Fibroblast of peridontal ligament (primary cell): Measurements from ENCODE around the gene CDCP2.
"Not testable (repeated sequence)": the region's sequence is repeated elsewhere in the genome, so short reads cannot be mapped to it uniquely, and the experiment has no call there.

Source experiments
- DNase-seq: peaks from one replicate; pipeline ENCODE4 v3.0.0-alpha.2; 2010; ENCODE audit errors: extremely low read depth

The CDCP2 gene

GRCh38 chr1:54168206-54168965 lies 15.6 kb upstream of the CDCP2 start:
- DNase-seq, result no peak

DNA sequence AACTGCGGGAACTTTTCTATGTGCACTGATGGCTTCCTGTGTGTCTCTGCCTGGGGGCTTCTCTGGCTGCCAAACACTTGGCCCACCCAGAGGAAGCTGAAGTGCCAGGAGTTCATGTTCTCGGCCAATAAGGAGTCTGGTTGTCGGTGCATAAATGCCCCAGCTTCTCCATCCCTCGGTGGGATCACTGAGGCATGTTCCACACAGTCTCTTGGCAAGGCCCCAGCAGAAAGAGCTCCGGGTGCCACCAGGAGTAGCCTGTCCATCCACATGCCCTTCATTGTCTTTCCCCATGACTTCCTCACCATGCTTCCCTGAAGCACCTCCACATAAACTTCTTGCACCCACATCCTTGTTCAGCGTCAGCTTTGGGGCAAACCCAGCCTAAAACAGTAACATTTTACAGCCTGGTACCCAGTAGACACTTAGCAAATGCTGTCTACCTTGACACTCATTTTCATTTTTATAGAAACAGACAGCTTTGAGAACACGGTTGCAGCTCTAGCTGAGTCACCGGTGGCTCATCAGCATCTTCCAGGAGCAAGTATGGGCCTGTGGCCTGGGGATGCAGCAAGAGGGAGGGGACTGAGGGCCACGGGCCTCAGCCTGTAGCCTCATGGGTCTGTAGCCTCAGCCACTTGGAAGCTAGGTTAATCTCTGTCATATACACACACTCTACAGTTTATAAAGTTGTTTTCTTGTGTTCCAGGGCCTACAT lies 14.8 kb upstream of the CDCP2 start:
- DNase-seq, result peak; percentile 25

- not testable (repeated sequence) for DNase-seq
Observed at GRCh38 chr1:54166357-54166756, 13.6 kb upstream of the CDCP2 start.

DNA sequence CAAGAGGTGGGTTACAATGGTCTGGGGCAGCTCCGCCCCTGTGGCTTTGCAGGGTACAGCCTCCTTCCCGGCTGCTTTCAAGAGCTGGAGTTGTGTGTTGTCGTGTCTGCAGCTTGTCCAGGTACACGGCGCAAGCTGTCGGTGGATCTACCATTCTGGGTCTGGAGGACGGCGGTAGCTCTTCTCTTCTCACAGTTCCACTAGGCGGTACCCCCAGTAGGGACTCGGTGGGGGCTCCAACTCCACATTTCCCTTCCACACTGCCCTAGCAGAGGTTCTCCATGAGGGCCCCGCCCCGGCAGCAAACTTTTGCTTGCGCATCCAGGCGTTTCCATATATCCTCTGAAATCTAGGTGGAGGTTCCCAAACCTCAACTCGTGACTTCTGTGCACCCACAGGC lies 12.3 kb upstream of the CDCP2 start:
- DNase-seq, result no peak

DNA sequence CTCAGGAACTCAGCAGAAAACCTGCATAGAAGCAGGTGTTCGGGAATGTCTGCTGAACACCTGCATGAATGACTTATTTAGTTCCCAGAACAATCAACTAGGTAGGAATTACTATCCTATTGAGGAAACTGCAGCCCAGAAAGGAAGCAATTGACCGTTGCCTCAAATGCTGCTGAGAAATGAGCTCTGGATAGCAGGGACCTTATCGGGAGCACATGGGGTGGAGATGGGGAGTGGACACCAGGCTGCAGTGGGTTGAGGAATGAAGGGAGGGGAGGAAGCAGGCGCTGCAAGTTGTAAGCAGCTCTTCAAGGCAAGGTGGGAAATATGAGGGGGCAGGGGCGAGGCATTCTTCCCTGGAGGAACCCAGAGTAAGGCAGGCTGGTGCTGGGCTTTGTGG lies 10.8 kb upstream of the CDCP2 start:
- no peak for DNase-seq

GRCh38 chr1:54163051-54163450 lies 10.3 kb upstream of the CDCP2 start:
- no peak for DNase-seq

DNA sequence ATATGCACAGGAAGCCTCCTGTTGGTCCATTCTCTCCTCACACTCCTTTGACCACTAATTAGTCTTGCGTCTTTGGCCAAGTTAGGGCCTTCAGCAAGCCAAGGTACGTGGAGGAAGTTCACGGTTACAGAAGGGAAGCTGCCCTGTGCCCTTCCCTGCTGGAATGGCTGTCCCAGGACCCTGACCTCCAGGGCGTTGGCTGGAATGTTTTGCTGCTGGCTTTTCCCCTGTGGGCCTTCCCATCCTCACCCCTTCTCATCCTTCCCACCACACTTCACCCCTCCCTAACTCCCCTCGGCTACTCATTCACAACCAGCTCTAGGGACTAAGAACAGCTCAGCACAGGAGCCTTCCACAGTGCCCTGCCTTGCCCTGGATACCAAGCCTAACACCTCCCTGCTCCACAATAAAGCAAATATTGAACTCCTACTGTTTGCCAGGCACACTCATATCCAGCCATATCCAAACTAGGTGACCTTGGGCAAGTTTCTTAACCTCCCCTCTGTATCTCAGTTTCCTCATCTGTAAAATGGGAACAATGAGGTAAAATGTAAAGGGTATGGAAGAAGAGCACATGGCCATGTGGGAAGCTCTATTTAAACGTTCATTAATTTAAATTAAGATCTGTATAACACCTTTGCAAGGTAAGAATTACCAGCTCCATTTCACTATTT lies 8.8 kb upstream of the CDCP2 start:
- DNase-seq, result no peak

DNA sequence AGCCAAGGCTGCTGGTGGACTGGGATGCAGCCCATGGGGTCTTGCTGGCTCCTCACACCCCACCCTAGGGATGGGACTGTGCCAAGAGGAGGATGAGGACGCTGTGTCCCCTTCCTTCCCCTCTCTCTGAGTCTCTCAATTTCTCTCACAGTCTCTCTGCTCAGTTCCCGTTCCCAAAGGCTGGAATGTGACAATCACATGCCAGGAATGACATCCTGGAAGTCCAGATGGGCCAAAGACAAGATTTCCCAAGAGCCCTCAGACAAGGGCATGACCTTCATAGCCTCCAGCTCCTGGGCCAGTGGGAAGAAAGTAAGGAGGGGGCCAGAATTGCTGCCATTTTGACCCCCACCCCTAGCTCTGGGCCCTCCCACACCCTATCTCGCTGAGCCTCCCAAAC lies 7.6 kb upstream of the CDCP2 start:
- DNase-seq, result no peak

DNA sequence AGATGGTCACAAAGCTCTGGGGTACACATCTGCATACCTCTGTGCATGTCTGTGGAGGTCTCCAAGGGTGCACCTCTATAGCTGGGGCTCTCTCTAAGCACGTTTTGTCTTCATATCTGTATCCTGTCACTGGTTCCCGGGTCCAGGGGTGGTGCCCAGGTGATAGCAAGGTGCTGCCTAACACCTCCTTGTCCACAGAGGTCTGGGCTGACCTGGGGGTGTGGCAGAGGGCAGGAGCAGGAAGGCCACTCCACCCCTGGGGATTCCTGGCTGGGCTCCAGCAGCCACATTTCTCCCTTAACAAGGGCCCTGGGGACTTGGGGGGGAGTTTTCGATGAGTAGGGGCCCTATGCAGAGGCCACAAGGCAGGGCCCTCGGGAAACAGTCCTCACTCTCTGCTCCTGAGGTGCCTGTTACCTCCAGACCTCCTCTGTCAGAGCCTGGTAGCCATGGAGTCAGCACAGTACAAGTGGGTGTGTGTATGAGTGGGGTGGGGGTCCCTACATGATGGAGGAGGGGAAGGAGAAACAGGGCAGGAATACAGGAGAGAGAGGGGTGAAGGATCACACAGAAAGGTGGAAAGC lies 7.0 kb upstream of the CDCP2 start:
- DNase-seq, result no peak

DNA sequence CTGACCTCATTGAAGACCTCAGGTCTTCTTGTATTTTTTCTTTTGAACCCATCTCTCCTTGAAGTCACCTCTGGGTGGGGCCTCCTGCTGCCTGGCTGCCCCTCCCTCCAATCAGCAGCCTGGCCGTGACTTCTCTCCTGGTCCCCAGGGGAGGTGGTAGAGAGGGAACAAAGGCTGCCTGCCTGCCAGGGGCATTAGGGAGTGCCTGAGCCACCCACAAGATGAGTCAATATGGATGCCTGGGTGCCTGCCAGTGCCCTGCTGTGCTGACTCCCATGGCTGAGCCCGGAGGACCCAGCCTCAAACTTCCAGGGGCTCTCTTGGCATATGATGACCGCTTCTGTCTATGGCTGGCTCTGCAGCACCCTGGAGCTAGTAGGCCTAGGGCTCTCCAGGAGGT lies 5.3 kb upstream of the CDCP2 start:
- DNase-seq, result no peak

DNA sequence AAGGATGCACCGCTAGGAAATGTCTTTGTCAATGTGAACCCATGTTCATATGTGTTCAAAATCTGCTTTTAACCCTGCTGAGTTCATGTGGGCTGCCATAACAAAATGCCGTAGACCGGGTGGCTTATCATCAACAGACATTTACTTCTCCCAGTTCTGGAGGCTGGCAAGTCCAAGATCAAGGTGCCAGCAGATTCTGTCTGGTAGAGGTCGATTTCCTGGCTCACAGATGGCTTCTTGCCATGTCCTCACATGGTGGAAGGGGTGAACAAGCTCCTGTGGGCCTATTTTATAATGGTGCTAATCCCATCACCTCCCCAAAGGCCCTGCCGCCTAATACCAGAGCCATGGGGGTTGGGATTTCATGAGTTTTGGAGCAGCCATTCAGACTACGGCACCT lies 4.6 kb upstream of the CDCP2 start:
- DNase-seq, result no peak

DNA sequence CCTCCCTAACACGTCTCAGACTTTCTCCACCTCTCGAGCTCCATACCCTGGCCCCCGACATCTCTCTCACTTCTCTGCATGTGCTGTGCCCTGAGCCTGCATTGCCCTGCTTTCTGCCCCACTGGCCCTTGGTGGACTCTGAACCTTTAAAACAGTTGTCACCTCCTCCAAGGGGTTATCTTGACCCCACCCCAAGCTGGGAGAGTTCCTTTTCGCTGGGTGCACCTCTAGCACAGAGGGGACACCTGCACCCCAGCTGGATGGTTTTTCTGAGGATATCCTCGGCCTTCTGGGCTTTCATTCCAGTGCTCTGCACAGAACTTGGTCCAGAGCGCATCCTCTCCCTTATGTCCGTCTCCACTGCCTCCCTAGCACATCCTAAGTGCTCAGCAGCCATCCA lies 4.2 kb upstream of the CDCP2 start:
- DNase-seq, result no peak

DNA sequence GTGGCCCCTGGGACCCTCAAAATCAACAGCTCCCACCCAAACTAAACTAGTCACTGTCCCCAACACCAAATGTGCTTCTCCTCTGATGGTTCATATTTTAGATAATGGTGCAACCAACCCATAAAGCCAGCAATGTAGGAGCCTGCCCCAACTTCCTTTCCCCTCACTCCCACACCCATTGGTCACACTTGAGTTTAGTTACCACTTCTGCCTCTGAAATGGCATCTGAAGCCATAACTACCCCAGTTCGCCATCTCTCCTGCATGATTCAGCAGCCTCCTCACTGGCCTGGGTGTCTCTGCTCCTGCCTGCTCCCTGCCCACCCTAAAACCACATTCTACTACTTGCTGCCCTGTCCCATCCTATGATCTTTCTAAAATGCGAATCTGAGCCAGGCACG lies 3.4 kb upstream of the CDCP2 start:
- no peak for DNase-seq

- DNase-seq, result peak; percentile 82
Observed at GRCh38 chr1:54153535-54154439, 987 bp upstream of the CDCP2 start.

DNA sequence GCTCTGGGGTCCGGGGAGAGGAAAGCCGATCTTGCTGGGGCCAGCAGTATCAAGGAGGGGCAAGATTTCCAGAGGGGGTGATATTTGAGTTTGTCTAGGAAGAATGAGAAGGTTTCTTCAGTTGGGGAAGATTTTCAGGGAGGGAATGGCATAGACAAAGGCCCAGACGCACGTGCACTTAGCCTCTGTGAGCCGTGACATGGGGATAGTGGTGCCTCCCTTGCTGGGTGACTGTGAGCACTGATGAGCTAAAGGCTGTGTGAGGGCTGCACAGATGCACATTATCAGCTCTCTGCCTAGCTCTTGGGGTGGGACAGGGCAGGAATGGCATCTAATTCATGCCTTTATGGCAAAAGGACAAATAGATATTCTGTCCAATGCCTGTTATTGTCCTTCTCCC lies 1.8 kb downstream of the CDCP2 start:
- no peak for DNase-seq

GRCh38 chr1:54149734-54150133 lies 3.1 kb downstream of the CDCP2 start:
- DNase-seq, result no peak

DNA sequence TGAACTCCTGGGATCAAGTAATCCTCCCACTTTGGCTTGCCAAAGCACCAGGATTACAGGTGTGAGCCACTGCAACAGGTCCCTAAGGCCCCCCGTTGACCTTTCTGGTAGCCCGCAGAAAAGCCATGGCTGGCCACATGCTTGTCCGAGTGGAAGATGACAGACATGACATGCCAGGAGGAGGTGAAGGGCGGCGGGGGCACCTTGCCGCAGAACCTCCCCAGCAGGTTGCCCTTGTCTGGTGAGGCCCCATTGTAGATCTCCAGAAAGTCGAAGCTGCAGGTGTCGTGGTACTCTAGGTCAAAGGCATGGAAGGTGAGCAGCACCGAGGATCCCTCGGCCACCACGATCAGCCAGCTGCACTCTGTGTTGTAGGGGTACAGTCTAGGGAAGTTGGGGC lies 8.4 kb downstream of the CDCP2 start:
- DNase-seq, result no peak

GRCh38 chr1:54142146-54142900 lies 10.5 kb downstream of the CDCP2 start:
- DNase-seq, result no peak

GRCh38 chr1:54139711-54140110 lies 13.1 kb downstream of the CDCP2 start:
- DNase-seq, result no peak

DNA sequence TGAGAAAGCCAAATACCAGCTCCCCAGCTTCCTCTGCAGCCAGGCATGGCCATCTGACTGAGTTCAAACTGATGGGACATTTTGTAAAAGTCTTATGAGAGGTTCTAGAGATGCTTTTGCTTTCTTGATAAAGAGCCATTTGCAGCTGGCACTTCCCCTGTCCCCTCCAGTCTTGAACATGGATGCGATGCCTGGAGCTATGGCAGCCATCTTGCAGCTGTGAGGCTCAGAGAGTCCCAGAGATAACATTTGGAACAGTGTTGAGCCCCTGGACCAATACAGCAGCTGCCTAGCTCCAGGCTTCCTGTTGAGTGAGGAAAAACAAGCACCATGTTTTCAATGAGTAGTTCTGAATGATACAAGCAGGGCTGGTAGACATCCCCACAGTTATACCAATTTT lies 13.8 kb downstream of the CDCP2 start:
- DNase-seq, result no peak

DNA sequence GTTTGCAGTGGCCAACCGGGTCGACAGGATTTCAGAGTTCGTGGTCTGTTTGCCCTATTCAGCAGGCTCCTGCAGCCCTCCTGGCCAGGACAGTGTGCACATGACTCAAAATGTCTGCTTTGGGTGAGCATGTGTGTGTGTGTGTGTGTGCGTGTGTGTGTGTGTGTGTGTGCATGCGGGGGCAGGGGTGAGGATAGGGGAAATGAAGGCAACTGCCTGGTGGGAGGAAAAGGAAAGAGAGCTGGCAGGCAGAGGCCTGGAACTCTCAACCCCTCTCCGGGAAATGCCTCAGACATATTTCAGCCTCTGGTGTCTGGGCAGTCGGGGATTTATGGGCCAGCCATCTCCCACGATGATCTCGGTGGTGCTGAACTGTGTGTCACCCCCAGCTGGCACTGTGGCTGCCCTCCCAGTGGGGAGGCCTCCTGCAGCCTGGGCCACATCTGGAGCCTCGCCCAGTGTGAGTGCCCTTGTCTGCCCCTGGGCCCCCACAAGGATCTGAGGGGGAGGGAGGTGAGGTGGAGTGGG lies 15.2 kb downstream of the CDCP2 start:
- peak; percentile 7 for DNase-seq
